ENCODE measurements around the gene TNFRSF6B. TPM values are rescaled to one million over a fixed set of nuclear protein-coding genes. Genes with fewer than 3 reads are reported as not detected.

Gene TNFRSF6B
- total RNA-seq, 2 donors from 2014 or later = not detected

DNA sequence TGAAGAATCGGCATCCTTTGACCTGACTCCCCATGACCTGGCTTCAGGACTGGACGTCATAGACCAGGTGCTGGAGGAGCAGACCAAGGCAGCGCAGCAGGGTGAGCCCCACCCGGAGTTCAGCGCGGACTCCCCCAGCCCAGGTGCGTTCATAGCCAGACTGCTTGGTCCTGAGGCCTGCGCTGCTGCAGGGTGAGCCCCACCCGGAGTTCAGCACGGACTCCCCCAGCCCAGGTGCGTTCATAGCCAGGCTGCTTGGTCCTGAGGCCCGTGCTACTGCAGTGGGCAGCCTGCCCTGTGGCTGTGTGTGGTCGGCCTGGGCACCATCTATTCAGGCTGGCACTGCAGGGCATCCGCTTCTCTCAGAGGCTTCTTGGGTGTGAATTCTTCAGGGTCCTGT is 22.5 kb upstream of the TNFRSF6B start:
- Mint-ChIP-seq H3K4me1 (no peaks in the 10 kb centered on the region), H3K27ac (no peak overlapping the region)

DNA sequence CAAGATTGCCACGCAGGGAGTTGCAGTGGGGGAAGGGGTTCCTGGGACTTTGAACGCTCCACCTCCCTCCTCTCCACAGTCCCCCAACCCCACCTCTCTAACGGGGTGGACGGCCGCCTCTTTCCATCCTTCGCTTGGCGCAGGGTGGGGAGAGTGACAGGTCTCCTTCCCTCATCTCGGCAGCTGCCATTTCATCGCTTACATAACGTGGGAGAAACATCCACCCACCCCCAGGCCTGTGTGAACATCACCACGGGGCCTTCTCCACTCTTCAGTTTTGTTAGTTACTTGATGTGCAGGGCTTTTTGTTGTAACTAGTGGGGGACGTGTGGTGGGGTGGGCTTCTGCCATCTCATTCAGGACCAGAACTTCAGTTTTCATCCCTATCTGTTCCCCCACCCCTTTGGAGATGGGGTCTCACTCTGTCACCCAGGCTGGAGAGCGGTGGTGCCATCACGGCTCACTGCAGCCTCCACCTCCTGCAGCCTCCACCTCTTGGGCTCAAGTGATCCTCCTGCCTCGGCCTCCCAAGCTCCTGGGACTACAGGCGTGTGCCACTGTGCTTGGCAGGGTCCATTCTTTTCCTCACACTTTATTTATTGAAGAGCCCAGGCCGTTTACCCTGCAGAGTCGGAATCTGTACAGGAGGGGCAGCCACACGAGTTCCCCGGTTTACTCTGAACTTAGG is 20.6 kb upstream of the TNFRSF6B start:
- Mint-ChIP-seq H3K4me3 (no peak overlapping the region), H3K4me1 (no peaks in the 10 kb centered on the region), H3K9me3 (no peaks in the 10 kb centered on the region), H3K36me3 (ENCODE audit: low read depth) (peaks cover 31% of the 10 kb centered on the region), H3K27me3 (ENCODE audit: insufficient read depth) (no peaks in the 10 kb centered on the region), H3K27ac (no peak overlapping the region)
- no peaks in the 10 kb centered on the region for H3K9me3 ChIP-seq (ENCODE audit: control insufficient read depth, low read length)
- TF ChIP-seq, protein P1, sequence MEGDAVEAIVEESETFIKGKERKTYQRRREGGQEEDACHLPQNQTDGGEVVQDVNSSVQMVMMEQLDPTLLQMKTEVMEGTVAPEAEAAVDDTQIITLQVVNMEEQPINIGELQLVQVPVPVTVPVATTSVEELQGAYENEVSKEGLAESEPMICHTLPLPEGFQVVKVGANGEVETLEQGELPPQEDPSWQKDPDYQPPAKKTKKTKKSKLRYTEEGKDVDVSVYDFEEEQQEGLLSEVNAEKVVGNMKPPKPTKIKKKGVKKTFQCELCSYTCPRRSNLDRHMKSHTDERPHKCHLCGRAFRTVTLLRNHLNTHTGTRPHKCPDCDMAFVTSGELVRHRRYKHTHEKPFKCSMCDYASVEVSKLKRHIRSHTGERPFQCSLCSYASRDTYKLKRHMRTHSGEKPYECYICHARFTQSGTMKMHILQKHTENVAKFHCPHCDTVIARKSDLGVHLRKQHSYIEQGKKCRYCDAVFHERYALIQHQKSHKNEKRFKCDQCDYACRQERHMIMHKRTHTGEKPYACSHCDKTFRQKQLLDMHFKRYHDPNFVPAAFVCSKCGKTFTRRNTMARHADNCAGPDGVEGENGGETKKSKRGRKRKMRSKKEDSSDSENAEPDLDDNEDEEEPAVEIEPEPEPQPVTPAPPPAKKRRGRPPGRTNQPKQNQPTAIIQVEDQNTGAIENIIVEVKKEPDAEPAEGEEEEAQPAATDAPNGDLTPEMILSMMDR (conservative IDR thresholded peaks at IDR 0.05) = no peak
- H3K27ac ChIP-seq (ENCODE audit: low read depth, low read length) = no peak overlapping the region
- H3K4me3 ChIP-seq (ENCODE audit: low read length) = no peak overlapping the region
- H3K9ac ChIP-seq (ENCODE audit: extremely low read depth, low read length, poor library complexity, severe bottlenecking) = no peak overlapping the region
- peaks cover 10% of the 10 kb centered on the region for H3K36me3 ChIP-seq (ENCODE audit: control insufficient read depth, insufficient read depth, low read length)
- H3K27me3 ChIP-seq (ENCODE audit: control insufficient read depth, insufficient read depth, low read length, poor library complexity, severe bottlenecking) = no peaks in the 10 kb centered on the region
- H3K4me1 ChIP-seq (ENCODE audit: control insufficient read depth, insufficient read depth, low read length) = no peaks in the 10 kb centered on the region
- WGBS, 2 experiments (ENCODE audit: insufficient coverage in 1 of 2, insufficient read length in 1 of 2) = 93 to 96% methylated on average over 13 to 20 of the region's 20 CpGs
- no peak for DNase-seq

More for the DNA sequence above, 22.5 kb upstream of the TNFRSF6B start:
- Histone ChIP-seq H3K9me3 (ENCODE audit: control insufficient read depth, low read length) (no peaks in the 10 kb centered on the region), H3K27me3 (ENCODE audit: control insufficient read depth, insufficient read depth, low read length, poor library complexity, severe bottlenecking) (no peaks in the 10 kb centered on the region), H3K4me3 (ENCODE audit: low read length) (no peak overlapping the region), H3K4me1 (ENCODE audit: control insufficient read depth, insufficient read depth, low read length) (no peaks in the 10 kb centered on the region), H3K36me3 (ENCODE audit: control insufficient read depth, insufficient read depth, low read length) (peaks cover 10% of the 10 kb centered on the region), H3K27ac (ENCODE audit: low read depth, low read length) (no peak overlapping the region), H3K9ac (ENCODE audit: extremely low read depth, low read length, poor library complexity, severe bottlenecking) (no peak overlapping the region)
- Mint-ChIP-seq H3K9me3 (no peaks in the 10 kb centered on the region), H3K4me3 (no peak overlapping the region), H3K36me3 (ENCODE audit: low read depth) (peaks cover 36% of the 10 kb centered on the region), H3K27me3 (ENCODE audit: insufficient read depth) (no peaks in the 10 kb centered on the region)
- 94 to 97% methylated on average over 8 to 14 of the region's 14 CpGs for WGBS, 2 experiments (ENCODE audit: insufficient coverage in 1 of 2, insufficient read length in 1 of 2)
- TF ChIP-seq, protein P1 (conservative IDR thresholded peaks at IDR 0.05) = no peak
- DNase-seq = no peak

DNA sequence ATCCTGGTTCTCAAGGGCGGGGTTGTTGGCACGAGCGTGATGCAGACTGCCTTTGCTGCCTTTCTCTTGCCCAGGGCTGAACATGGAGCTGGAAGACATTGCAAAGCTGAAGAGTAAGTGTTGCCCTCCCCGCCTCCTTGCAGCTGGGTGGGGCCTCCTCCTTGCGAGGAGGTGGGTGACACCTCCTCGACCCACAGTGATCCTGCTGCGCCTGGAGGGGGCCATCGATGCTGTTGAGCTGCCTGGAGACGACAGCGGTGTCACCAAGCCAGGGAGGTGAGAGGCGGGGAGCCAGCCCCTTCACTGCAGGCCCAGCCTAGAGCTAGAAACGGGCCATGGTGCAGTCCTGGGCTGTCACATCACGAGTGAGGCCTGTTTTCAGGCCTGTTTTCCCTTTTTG is 18.4 kb upstream of the TNFRSF6B start:
- Mint-ChIP-seq H3K27me3 (ENCODE audit: insufficient read depth) (no peaks in the 10 kb centered on the region), H3K4me1 (no peaks in the 10 kb centered on the region)
- 89% methylated on average over 9 to 13 of the region's 13 CpGs for WGBS, 2 experiments (ENCODE audit: insufficient coverage in 1 of 2, insufficient read length in 1 of 2)

More for the DNA sequence above, 18.4 kb upstream of the TNFRSF6B start:
- no peak overlapping the region for H3K4me3 Mint-ChIP-seq
- no peaks in the 10 kb centered on the region for H3K9me3 Mint-ChIP-seq
- no peak overlapping the region for H3K4me3 ChIP-seq (ENCODE audit: low read length)
- H3K36me3 Mint-ChIP-seq (ENCODE audit: low read depth) = peaks cover 27% of the 10 kb centered on the region
- H3K27ac Mint-ChIP-seq = no peak overlapping the region
- no peaks in the 10 kb centered on the region for H3K9me3 ChIP-seq (ENCODE audit: control insufficient read depth, low read length)
- H3K9ac ChIP-seq (ENCODE audit: extremely low read depth, low read length, poor library complexity, severe bottlenecking) = no peak overlapping the region
- no peaks in the 10 kb centered on the region for H3K4me1 ChIP-seq (ENCODE audit: control insufficient read depth, insufficient read depth, low read length)
- no peak overlapping the region for H3K27ac ChIP-seq (ENCODE audit: low read depth, low read length)
- TF ChIP-seq, protein P1 (conservative IDR thresholded peaks at IDR 0.05) = no peak
- H3K27me3 ChIP-seq (ENCODE audit: control insufficient read depth, insufficient read depth, low read length, poor library complexity, severe bottlenecking) = no peaks in the 10 kb centered on the region
- no peak for DNase-seq
- peaks cover 5% of the 10 kb centered on the region for H3K36me3 ChIP-seq (ENCODE audit: control insufficient read depth, insufficient read depth, low read length)

All from endodermal cell (in vitro differentiated cells).